ENCODE results near the gene TTC9. TPM values are rescaled to one million over a fixed set of nuclear protein-coding genes. Genes with fewer than 3 reads are reported as not detected.
A peak's percentile ranks its signal among the peaks of the same experiment; 100 is the strongest.

Gene TTC9
- total and polyA plus RNA-seq, 4 donors: 4.3 to 7.5 (median 6.8) TPM

DNA sequence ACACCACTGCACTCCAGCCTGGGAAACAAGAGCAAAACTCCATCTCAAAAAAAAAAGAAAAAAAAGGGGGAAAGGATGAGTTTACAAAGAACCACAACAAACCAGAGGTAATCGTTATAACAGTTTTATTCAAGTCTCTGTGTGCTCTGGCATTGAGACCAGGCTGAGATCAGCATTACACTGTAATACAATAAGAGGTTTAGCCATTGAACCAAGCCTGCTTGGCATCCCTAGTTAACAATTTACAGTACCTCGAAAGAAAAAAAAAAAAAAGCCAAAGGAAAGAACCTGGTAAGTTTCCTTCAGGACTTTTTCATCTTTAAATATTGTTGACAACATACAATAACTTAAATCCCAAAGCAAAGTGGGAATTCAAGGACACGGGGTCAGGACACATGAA, 80.7 kb downstream of the TTC9 start:
- no peak overlapping the region for H3K9ac ChIP-seq (ENCODE audit: insufficient read depth in 1 of 2, low read length in 2 of 2)
- no peak overlapping the region for H3K27ac ChIP-seq (ENCODE audit: low read depth in 1 of 2, low read length in 1 of 2)
- no peaks in the 10 kb centered on the region for H3K36me3 ChIP-seq (ENCODE audit: control insufficient read depth in 4 of 4, insufficient read depth in 4 of 4, low read length in 4 of 4)
- TF ChIP-seq, protein P1, sequence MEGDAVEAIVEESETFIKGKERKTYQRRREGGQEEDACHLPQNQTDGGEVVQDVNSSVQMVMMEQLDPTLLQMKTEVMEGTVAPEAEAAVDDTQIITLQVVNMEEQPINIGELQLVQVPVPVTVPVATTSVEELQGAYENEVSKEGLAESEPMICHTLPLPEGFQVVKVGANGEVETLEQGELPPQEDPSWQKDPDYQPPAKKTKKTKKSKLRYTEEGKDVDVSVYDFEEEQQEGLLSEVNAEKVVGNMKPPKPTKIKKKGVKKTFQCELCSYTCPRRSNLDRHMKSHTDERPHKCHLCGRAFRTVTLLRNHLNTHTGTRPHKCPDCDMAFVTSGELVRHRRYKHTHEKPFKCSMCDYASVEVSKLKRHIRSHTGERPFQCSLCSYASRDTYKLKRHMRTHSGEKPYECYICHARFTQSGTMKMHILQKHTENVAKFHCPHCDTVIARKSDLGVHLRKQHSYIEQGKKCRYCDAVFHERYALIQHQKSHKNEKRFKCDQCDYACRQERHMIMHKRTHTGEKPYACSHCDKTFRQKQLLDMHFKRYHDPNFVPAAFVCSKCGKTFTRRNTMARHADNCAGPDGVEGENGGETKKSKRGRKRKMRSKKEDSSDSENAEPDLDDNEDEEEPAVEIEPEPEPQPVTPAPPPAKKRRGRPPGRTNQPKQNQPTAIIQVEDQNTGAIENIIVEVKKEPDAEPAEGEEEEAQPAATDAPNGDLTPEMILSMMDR (IDR thresholded peaks at IDR 0.05; ENCODE audit: control extremely low read depth, extremely low read depth): no peak
- H3K4me1 ChIP-seq (ENCODE audit: control insufficient read depth in 5 of 5, insufficient read depth in 5 of 5, low read length in 5 of 5): peaks cover 0 to 14% (median 0%) of the 10 kb centered on the region in 5 donors
- no peak for DNase-seq
- WGBS, 2 donors: 69 to 84% methylated on average over 3 of the region's 3 CpGs
- H3K27me3 ChIP-seq (ENCODE audit: control insufficient read depth in 3 of 3, insufficient read depth in 3 of 3, low read length in 2 of 3): no peaks in the 10 kb centered on the region
- ATAC-seq (ENCODE audit: insufficient read depth, low FRiP score): no peak
- no peaks in the 10 kb centered on the region for H3K9me3 ChIP-seq (ENCODE audit: control insufficient read depth in 4 of 4, insufficient read depth in 3 of 4, low read length in 3 of 4)
- no peak overlapping the region for H3K4me3 ChIP-seq

DNA sequence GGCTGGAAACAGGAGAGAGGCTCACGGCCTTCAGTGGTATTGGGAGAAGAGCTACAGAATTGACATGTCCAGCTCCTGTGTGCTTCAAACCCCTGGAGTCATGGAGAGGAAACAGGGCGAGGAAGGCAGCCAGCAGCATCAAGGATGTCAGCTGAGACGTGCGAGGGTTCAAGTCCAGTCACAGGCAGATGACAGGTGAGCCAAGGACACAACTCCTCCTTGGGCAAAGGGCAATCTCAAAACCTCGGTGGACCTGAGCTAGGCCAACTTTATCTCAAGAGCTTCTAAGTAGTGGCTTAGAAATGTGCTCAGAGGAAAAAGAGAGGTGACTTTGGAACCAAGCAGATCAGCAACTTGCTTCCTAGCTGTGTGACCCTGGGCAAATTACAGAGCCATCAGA, 81.6 kb downstream of the TTC9 start:
- Histone ChIP-seq H3K27ac (ENCODE audit: low read depth in 1 of 2, low read length in 1 of 2) (no peak overlapping the region), H3K4me3 (no peak overlapping the region), H3K4me1 (ENCODE audit: control insufficient read depth in 5 of 5, insufficient read depth in 5 of 5, low read length in 5 of 5) (peaks cover 0 to 14% (median 0%) of the 10 kb centered on the region in 5 donors), H3K27me3 (ENCODE audit: control insufficient read depth in 3 of 3, insufficient read depth in 3 of 3, low read length in 2 of 3) (no peaks in the 10 kb centered on the region), H3K9me3 (ENCODE audit: control insufficient read depth in 4 of 4, insufficient read depth in 3 of 4, low read length in 3 of 4) (no peaks in the 10 kb centered on the region), H3K36me3 (ENCODE audit: control insufficient read depth in 4 of 4, insufficient read depth in 4 of 4, low read length in 4 of 4) (no peaks in the 10 kb centered on the region), H3K9ac (ENCODE audit: insufficient read depth in 1 of 2, low read length in 2 of 2) (no peak overlapping the region)
- ATAC-seq (ENCODE audit: insufficient read depth, low FRiP score): no peak
- TF ChIP-seq, protein P1 (IDR thresholded peaks at IDR 0.05; ENCODE audit: control extremely low read depth, extremely low read depth): no peak
- 81 to 87% methylated on average over 5 of the region's 5 CpGs for WGBS, 2 donors
- no peak for DNase-seq

DNA sequence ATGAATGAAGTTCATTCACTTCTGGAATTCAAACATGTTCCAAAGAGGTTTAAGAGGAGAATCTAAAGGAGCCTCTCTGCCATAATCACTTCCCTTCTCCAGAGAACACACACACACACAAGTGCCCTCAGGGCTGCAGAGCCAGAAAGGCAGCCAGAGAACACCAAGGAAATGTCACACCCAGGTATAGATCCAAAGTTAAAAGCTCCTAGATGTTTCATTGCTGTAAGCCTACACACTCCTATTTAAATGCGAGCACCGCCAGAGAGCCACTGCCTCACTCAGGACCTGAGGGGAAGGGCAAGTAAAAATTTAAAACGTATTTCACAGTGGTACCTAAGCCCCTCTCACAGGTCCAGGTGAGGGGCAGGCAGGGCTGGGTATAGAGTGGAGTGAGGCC, 82.4 kb downstream of the TTC9 start:
- H3K27ac ChIP-seq (ENCODE audit: low read depth in 1 of 2, low read length in 1 of 2): no peak overlapping the region
- H3K27me3 ChIP-seq (ENCODE audit: control insufficient read depth in 3 of 3, insufficient read depth in 3 of 3, low read length in 2 of 3): no peaks in the 10 kb centered on the region
- peak; percentile 15 to 45 (median 32) for DNase-seq
- TF ChIP-seq, protein P1 (IDR thresholded peaks at IDR 0.05; ENCODE audit: control extremely low read depth, extremely low read depth): no peak
- H3K4me3 ChIP-seq: no peak overlapping the region
- no peaks in the 10 kb centered on the region for H3K9me3 ChIP-seq (ENCODE audit: control insufficient read depth in 4 of 4, insufficient read depth in 3 of 4, low read length in 3 of 4)
- peaks cover 0 to 2% (median 0%) of the 10 kb centered on the region in 4 donors for H3K36me3 ChIP-seq (ENCODE audit: control insufficient read depth in 4 of 4, insufficient read depth in 4 of 4, low read length in 4 of 4)
- H3K4me1 ChIP-seq (ENCODE audit: control insufficient read depth in 5 of 5, insufficient read depth in 5 of 5, low read length in 5 of 5): peaks cover 0 to 8% (median 0%) of the 10 kb centered on the region in 5 donors
- no peak for ATAC-seq (ENCODE audit: insufficient read depth, low FRiP score)
- H3K9ac ChIP-seq (ENCODE audit: insufficient read depth in 1 of 2, low read length in 2 of 2): no peak overlapping the region
- 63 to 85% methylated on average over 3 of the region's 3 CpGs for WGBS, 2 donors

DNA sequence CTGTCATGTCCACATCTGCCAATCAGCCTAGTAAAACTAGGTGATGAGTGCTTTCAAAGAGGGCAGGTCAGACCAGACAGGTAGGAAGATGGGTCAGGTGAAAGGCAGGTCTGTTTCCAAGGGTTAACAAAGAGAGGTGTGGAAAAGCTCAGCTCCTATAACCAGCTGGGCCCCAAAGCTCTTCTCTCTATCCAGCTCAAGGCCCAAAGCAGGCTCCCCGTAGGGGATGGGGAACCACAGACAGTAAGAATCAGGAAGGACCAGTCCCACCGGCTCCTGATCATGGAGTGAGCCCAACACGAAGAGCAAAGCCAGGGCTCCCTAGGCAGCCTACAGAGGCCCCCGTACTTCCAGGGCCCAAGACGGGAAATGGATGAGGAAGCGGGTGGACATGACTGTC, 83.2 kb downstream of the TTC9 start:
- Histone ChIP-seq H3K9ac (ENCODE audit: insufficient read depth in 1 of 2, low read length in 2 of 2) (no peak overlapping the region), H3K36me3 (ENCODE audit: control insufficient read depth in 4 of 4, insufficient read depth in 4 of 4, low read length in 4 of 4) (peaks cover 0 to 2% (median 0%) of the 10 kb centered on the region in 4 donors), H3K27me3 (ENCODE audit: control insufficient read depth in 3 of 3, insufficient read depth in 3 of 3, low read length in 2 of 3) (no peaks in the 10 kb centered on the region), H3K4me3 (no peak overlapping the region), H3K27ac (ENCODE audit: low read depth in 1 of 2, low read length in 1 of 2) (no peak overlapping the region), H3K9me3 (ENCODE audit: control insufficient read depth in 4 of 4, insufficient read depth in 3 of 4, low read length in 3 of 4) (no peaks in the 10 kb centered on the region), H3K4me1 (ENCODE audit: control insufficient read depth in 5 of 5, insufficient read depth in 5 of 5, low read length in 5 of 5) (peaks cover 0 to 8% (median 0%) of the 10 kb centered on the region in 5 donors)
- WGBS, 2 donors: 83% methylated on average over 6 of the region's 6 CpGs
- ATAC-seq (ENCODE audit: insufficient read depth, low FRiP score): no peak
- no peak for DNase-seq
- TF ChIP-seq, protein P1 (IDR thresholded peaks at IDR 0.05; ENCODE audit: control extremely low read depth, extremely low read depth): no peak
